T-helper 17 cell (primary cell): Measurements from ENCODE around the gene GPR107. TPM values are rescaled to one million over a fixed set of nuclear protein-coding genes. Genes with fewer than 3 reads are reported as not detected.
A peak's percentile ranks its signal among the peaks of the same experiment; 100 is the strongest.
"Not testable (repeated sequence)": the region's sequence is repeated elsewhere in the genome, so short reads cannot be mapped to it uniquely, and the experiment has no call there.

Source experiments
- ATAC-seq: fragments of 150-1000 bp; cut with Tn5 transposase; 2 replicates; pipeline ENCODE4 v1.10.0; 2021; ENCODE audit warnings: mild to moderate bottlenecking, moderate library complexity
- DNase-seq, 3 donors: peaks; one replicate each; pipeline versions ENCODE4 v3.0.0 to v3.0.0-alpha.2; 2020 to 2021
- H3K9me3 ChIP-seq: one replicate; pipeline ENCODE4 v1.7.0; 2013; ENCODE audit warnings: low read length, mild to moderate bottlenecking; ENCODE audit not compliant: control insufficient read depth, poor library complexity, severe bottlenecking
- H3K27ac Mint-ChIP-seq: one replicate; pipeline ENCODE4 v1.8.0; 2022; ENCODE audit warnings: mild to moderate bottlenecking, moderate library complexity, mixed read lengths
- H3K27me3 Mint-ChIP-seq: one replicate; pipeline ENCODE4 v1.8.0; 2022; ENCODE audit warnings: mixed read lengths
- H3K36me3 Mint-ChIP-seq: one replicate; pipeline ENCODE4 v1.8.0; 2022; ENCODE audit warnings: low read depth, mixed read lengths
- H3K4me1 Mint-ChIP-seq: one replicate; pipeline ENCODE4 v1.8.0; 2022; ENCODE audit warnings: mild to moderate bottlenecking, mixed read lengths
- H3K4me3 Mint-ChIP-seq: one replicate; pipeline ENCODE4 v1.8.0; 2022; ENCODE audit warnings: mild to moderate bottlenecking, moderate library complexity, mixed read lengths
- total RNA-seq, 4 donors: library from RNA in 2 of 4; stranded (reverse) in 2 of 4; gene quantifications; one replicate each; pipeline ENCODE4 v1.2.3 and lab custom pipeline; 2022 to 2026

Gene GPR107
- total RNA-seq, 2 donors from 2014 or later: 22.1 to 26.2 TPM

GRCh38 chr9:130021123-130021522 is 32.6 kb upstream of the GPR107 start:
- no peak for DNase-seq
- Mint-ChIP-seq H3K4me1 (peaks cover 46% of the 10 kb centered on the region), H3K27ac (peak overlapping the region; percentile 100), H3K27me3 (no peaks in the 10 kb centered on the region), H3K36me3 (peaks cover 2% of the 10 kb centered on the region), H3K4me3 (peak overlapping the region; percentile 25)
- no peak for ATAC-seq
- H3K9me3 ChIP-seq: no peaks in the 10 kb centered on the region

GRCh38 chr9:130021842-130022241 is 31.9 kb upstream of the GPR107 start:
- H3K9me3 ChIP-seq, H3K4me3 Mint-ChIP-seq, H3K27me3 Mint-ChIP-seq, H3K36me3 Mint-ChIP-seq, ATAC-seq, DNase-seq: not testable (repeated sequence)
- Mint-ChIP-seq H3K4me1 (peaks cover 50% of the 10 kb centered on the region), H3K27ac (peak overlapping the region; percentile 100)

- peaks cover 52% of the 10 kb centered on the region for H3K4me1 Mint-ChIP-seq
- DNase-seq (no peak), ATAC-seq (no peak)
- H3K27me3 Mint-ChIP-seq: no peaks in the 10 kb centered on the region
- H3K9me3 ChIP-seq: no peaks in the 10 kb centered on the region
- H3K27ac Mint-ChIP-seq: peak overlapping the region; percentile 100
- H3K36me3 Mint-ChIP-seq: no peaks in the 10 kb centered on the region
- H3K4me3 Mint-ChIP-seq: peak overlapping the region; percentile 76
Measured at GRCh38 chr9:130022566-130023143, 31.1 kb upstream of the GPR107 start.

- H3K9me3 ChIP-seq: no peaks in the 10 kb centered on the region
- Mint-ChIP-seq H3K27ac (peak overlapping the region; percentile 100), H3K4me1 (peaks cover 55% of the 10 kb centered on the region), H3K4me3 (peak overlapping the region; percentile 76), H3K27me3 (no peaks in the 10 kb centered on the region), H3K36me3 (no peaks in the 10 kb centered on the region)
- peak; percentile 79 for ATAC-seq
- no peak for DNase-seq
Measured at GRCh38 chr9:130023144-130023787, 30.4 kb upstream of the GPR107 start.

DNA sequence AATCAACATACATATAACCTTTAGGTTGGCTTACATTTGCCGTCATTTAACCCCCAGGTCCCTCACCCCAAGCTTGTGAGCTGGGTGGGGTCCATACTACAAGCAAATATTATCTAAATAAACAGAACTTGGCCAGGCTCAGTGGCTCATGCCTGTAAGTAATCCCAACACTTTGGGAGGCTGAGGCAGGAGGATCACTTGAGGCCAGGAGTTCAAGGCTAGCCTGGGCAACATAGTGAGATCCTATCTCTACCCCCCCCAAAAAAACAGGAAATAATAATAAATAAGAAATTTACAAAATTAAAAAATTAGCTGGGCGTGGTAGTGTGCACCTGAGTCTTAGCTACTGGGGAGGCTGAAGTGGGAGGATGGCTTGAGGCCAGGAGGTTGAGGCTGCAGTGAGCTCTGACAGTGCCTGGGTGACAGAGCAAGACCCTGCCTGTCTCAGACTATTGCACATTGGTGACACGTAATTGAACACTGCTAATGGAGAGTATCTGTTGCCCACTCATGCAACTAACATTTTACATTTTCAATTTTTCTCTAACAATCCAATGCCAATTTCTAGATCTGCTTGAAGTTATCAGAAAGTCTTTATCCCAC is 29.6 kb upstream of the GPR107 start:
- no peak for DNase-seq
- ATAC-seq: no peak
- H3K9me3 ChIP-seq: no peaks in the 10 kb centered on the region
- peaks cover 63% of the 10 kb centered on the region for H3K4me1 Mint-ChIP-seq
- peak overlapping the region; percentile 100 for H3K27ac Mint-ChIP-seq
- no peaks in the 10 kb centered on the region for H3K36me3 Mint-ChIP-seq
- H3K4me3 Mint-ChIP-seq: peak overlapping the region; percentile 76
- H3K27me3 Mint-ChIP-seq: no peaks in the 10 kb centered on the region

DNA sequence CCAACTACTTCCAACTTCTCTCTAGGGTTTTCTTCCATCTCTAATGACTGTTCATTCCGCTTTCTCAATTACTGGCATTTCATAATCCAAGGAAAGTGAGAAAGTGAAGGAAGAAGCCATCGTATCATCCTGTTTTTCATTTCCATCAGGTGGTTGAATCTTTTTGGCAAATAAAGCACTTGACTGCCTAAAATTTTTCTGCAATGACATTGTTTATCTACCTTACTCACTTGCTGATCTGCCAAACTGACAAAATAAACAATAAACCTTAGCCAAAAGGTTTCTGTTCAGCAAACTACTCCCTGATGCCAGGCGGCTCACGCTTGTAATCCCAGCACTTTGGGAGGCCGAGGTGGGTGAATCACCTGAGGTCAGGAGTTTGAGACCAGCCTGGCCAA is 29.1 kb upstream of the GPR107 start:
- ATAC-seq: no peak
- no peak for DNase-seq
- Mint-ChIP-seq H3K27ac (peak overlapping the region; percentile 100), H3K27me3 (no peaks in the 10 kb centered on the region), H3K36me3 (peaks cover 3% of the 10 kb centered on the region), H3K4me1 (peaks cover 68% of the 10 kb centered on the region), H3K4me3 (peak overlapping the region; percentile 25)
- H3K9me3 ChIP-seq: no peaks in the 10 kb centered on the region

GRCh38 chr9:130026583-130027340 is 26.9 kb upstream of the GPR107 start:
- Mint-ChIP-seq H3K4me3 (no peak overlapping the region), H3K27ac (peak overlapping the region; percentile 100), H3K36me3 (peaks cover 3% of the 10 kb centered on the region), H3K27me3 (no peaks in the 10 kb centered on the region), H3K4me1 (peaks cover 68% of the 10 kb centered on the region)
- no peak for ATAC-seq
- H3K9me3 ChIP-seq: no peaks in the 10 kb centered on the region
- no peak for DNase-seq

- Mint-ChIP-seq H3K36me3 (peaks cover 3% of the 10 kb centered on the region), H3K4me3 (no peak overlapping the region), H3K27me3 (no peaks in the 10 kb centered on the region), H3K4me1 (peaks cover 72% of the 10 kb centered on the region), H3K27ac (peak overlapping the region; percentile 100)
- no peak for ATAC-seq
- no peaks in the 10 kb centered on the region for H3K9me3 ChIP-seq
- no peak for DNase-seq
Measured at GRCh38 chr9:130027533-130028365, 26.0 kb upstream of the GPR107 start.

DNA sequence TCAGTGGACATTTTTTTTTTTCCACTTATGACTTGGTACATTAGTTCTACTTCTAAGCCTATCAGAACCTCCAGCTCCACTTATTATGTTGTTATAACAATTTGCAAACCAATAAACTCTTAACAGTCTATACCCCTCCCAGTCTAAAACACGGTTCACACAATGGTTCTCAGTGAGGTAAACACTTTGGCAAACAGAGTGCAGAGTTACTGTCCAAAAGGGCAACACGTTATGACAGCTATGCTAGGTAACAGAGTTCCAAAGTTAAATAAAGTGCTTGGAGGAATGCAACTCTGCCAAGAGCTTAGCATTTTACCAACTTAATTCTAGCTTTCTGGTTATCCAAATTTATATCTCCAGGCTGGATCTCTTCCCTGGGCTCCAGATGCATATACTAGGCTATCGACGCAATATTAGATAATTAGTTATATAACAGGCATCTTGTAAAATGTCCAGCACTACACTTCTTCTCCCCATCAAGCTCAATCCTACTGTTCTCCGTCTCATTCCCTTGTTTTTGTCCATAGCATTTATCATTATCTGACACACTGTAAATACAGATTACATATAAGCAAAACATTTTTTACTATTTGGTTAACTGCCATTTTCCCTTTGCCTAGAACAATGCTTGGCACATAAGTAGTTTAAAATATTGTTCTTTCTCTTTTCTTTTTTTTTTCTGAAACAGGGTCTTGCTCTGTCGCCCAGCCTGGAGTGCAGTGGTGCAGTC is 25.0 kb upstream of the GPR107 start:
- H3K36me3 Mint-ChIP-seq: peaks cover 3% of the 10 kb centered on the region
- no peak for DNase-seq

DNA sequence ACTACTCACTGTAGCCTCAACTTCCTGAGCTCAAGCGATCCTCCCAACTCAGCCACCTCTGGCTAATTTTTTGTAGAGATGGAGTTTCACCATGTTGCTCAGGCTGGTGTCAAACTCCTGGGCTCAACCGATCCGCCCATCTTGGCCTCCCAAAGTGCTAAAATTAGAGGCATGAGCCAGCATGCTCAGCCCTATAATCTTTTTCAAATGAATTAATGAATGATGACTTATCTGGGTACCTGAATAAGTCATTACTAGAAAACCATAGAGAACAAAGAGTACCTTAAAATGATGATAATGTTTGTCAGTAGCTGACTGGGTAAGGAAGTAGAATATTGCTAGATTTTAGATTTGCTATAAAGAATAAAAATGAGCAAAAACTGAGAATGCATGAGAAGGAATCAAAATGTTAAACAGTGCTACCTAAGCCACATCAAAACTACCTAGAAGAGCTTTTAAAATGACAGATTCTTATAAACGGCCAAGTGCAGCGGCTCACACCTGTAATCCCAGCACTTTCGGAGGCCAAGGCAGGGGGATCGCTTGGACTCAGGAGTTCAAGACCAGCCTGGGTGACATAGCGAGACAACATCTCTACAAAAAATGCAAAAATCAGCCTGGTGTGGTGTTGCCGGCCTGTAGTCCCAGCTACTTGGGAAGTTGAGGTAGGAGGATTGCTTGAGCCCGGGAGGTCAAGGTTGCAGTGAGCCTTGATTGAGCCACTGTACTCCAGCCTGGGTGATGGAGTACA is 24.3 kb upstream of the GPR107 start:
- ATAC-seq (no peak), DNase-seq (no peak)
- peaks cover 3% of the 10 kb centered on the region for H3K36me3 Mint-ChIP-seq

More for the DNA sequence above, 25.0 kb upstream of the GPR107 start:
- no peaks in the 10 kb centered on the region for H3K9me3 ChIP-seq
- peaks cover 68% of the 10 kb centered on the region for H3K4me1 Mint-ChIP-seq
- no peaks in the 10 kb centered on the region for H3K27me3 Mint-ChIP-seq
- ATAC-seq: no peak
- peak overlapping the region; percentile 100 for H3K27ac Mint-ChIP-seq
- H3K4me3 Mint-ChIP-seq: peak overlapping the region; percentile 74

GRCh38 chr9:130030651-130031127 is 23.0 kb upstream of the GPR107 start:
- DNase-seq (no peak), ATAC-seq (peak; percentile 50)
- H3K27me3 Mint-ChIP-seq: no peaks in the 10 kb centered on the region
- H3K4me3 Mint-ChIP-seq: peak overlapping the region; percentile 82
- H3K4me1 Mint-ChIP-seq: peaks cover 65% of the 10 kb centered on the region
- H3K36me3 Mint-ChIP-seq: peaks cover 5% of the 10 kb centered on the region
- H3K9me3 ChIP-seq: no peaks in the 10 kb centered on the region
- peak overlapping the region; percentile 100 for H3K27ac Mint-ChIP-seq

More for the DNA sequence above, 24.3 kb upstream of the GPR107 start:
- Mint-ChIP-seq H3K27me3 (no peaks in the 10 kb centered on the region), H3K4me1 (peaks cover 61% of the 10 kb centered on the region), H3K4me3 (peak overlapping the region; percentile 74), H3K27ac (peak overlapping the region; percentile 100)
- H3K9me3 ChIP-seq: no peaks in the 10 kb centered on the region
